PFSK-1 (cell line): ENCODE data around the gene UBTD2.

ENCODE experiments used
- FOXP2 ChIP-seq: optimal IDR thresholded peaks from 2 replicates; pipeline ENCODE3; 2011; ENCODE audit warnings: borderline replicate concordance, control low read depth, inconsistent platforms; ENCODE audit not compliant: insufficient read depth; ENCODE audit errors: extremely low read length, extremely low read depth
- POLR2AphosphoS5 ChIP-seq: IDR thresholded peaks from 2 replicates; pipeline ENCODE4 v1.6.1; 2012; ENCODE audit warnings: low read depth, mild to moderate bottlenecking, control low read depth, low read length, moderate library complexity
- SIN3A ChIP-seq: IDR thresholded peaks from 2 replicates; pipeline ENCODE4 v1.6.1; 2012; ENCODE audit warnings: mild to moderate bottlenecking, low read length, moderate library complexity, borderline replicate concordance; ENCODE audit not compliant: insufficient read depth
- TAF1 ChIP-seq: IDR thresholded peaks from 2 replicates; pipeline ENCODE4 v1.6.1; 2012; ENCODE audit warnings: low read length, control low read depth, borderline replicate concordance; ENCODE audit not compliant: insufficient read depth
- TF ChIP-seq, protein P1 (sequence below), 2 experiments: IDR thresholded peaks; 2 replicates each; pipeline versions ENCODE4 v1.6.1 to v1.8.0; 2011 to 2012; ENCODE audit warnings: low read depth in 2 of 2, low read length in 2 of 2, control low read depth in 1 of 2, inconsistent platforms in 1 of 2, mild to moderate bottlenecking in 1 of 2, moderate library complexity in 1 of 2; ENCODE audit not compliant: insufficient read depth in 1 of 2

Gene UBTD2

DNA sequence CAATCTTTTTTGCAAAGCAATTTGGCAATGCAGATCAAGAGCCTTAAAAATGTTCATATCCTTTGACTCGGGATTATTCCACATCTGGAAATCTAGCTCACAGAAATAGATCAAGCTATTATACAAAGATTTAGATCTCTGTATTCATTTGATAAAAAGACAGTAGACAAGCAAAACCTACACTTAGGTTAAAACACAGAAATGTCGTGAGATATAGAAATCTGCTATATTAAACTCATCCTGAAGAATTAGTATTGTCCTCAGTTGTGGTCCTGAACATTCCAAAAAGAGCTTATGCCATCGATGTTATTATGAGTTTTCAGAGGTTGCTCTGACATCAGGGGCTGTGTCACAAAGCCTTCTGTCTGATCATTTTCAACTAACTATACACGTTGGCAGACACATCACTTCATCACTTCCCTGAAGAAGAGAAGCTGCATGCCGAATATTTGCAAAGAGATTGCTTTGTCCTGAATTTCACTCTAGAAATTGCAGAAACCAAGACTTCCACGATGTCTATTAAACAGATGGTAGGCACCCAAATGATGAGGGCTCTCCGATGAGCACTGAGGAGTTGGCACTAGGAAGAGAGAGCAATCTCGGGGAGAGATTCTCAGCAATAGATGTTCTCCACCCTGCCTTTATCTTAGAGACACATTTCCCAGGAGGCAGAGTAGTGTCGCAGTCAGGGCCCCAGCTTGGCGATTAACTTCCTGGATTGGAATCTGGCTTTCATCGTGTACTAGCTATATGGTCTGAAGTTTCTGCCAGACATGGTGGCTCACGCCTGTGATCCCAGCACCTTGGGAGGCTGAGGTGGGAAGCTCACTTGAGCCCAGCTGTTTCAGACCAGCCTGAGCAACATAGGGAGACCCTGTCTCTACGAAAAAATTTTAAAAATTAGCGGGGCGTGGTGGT lies 1.9 kb upstream of the UBTD2 start:
- no peak for TF ChIP-seq POLR2AphosphoS5
- no peak for TF ChIP-seq FOXP2
- TF ChIP-seq TAF1, result no peak
- no peak for TF ChIP-seq SIN3A
- TF ChIP-seq, protein P1, sequence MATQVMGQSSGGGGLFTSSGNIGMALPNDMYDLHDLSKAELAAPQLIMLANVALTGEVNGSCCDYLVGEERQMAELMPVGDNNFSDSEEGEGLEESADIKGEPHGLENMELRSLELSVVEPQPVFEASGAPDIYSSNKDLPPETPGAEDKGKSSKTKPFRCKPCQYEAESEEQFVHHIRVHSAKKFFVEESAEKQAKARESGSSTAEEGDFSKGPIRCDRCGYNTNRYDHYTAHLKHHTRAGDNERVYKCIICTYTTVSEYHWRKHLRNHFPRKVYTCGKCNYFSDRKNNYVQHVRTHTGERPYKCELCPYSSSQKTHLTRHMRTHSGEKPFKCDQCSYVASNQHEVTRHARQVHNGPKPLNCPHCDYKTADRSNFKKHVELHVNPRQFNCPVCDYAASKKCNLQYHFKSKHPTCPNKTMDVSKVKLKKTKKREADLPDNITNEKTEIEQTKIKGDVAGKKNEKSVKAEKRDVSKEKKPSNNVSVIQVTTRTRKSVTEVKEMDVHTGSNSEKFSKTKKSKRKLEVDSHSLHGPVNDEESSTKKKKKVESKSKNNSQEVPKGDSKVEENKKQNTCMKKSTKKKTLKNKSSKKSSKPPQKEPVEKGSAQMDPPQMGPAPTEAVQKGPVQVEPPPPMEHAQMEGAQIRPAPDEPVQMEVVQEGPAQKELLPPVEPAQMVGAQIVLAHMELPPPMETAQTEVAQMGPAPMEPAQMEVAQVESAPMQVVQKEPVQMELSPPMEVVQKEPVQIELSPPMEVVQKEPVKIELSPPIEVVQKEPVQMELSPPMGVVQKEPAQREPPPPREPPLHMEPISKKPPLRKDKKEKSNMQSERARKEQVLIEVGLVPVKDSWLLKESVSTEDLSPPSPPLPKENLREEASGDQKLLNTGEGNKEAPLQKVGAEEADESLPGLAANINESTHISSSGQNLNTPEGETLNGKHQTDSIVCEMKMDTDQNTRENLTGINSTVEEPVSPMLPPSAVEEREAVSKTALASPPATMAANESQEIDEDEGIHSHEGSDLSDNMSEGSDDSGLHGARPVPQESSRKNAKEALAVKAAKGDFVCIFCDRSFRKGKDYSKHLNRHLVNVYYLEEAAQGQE (IDR thresholded peaks at IDR 0.05; ENCODE audit: insufficient read depth in 1 of 2, low read depth in 2 of 2, low read length in 2 of 2), result no peak

DNA sequence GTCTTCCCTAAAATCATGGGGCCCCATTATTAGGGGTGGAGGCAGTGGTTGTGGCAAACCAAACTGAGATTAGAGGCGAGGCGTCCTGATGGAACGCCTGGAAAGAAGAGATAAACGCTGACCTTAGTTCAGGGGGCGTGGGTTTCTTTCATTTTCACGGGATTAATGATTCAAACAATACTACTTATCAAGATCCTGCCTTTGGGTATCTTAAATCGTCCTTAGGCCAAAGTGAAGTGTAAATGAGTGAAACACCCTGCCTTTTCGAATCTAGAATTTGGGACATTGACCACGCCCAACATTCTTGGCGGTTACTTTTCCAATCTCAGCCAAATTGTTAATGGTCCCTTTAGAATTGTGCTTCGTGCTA lies 1.0 kb upstream of the UBTD2 start:
- TF ChIP-seq SIN3A (no peak), POLR2AphosphoS5 (no peak), TAF1 (no peak), FOXP2 (no peak)
- TF ChIP-seq, protein P1 (IDR thresholded peaks at IDR 0.05; ENCODE audit: insufficient read depth in 1 of 2, low read depth in 2 of 2, low read length in 2 of 2), result no peak

GRCh38 chr5:172283862-172284610 lies 472 bp upstream of the UBTD2 start:
- TF ChIP-seq SIN3A (no peak), TAF1 (peak; percentile 34; the same call in 1 of the 2 replicates)

DNA sequence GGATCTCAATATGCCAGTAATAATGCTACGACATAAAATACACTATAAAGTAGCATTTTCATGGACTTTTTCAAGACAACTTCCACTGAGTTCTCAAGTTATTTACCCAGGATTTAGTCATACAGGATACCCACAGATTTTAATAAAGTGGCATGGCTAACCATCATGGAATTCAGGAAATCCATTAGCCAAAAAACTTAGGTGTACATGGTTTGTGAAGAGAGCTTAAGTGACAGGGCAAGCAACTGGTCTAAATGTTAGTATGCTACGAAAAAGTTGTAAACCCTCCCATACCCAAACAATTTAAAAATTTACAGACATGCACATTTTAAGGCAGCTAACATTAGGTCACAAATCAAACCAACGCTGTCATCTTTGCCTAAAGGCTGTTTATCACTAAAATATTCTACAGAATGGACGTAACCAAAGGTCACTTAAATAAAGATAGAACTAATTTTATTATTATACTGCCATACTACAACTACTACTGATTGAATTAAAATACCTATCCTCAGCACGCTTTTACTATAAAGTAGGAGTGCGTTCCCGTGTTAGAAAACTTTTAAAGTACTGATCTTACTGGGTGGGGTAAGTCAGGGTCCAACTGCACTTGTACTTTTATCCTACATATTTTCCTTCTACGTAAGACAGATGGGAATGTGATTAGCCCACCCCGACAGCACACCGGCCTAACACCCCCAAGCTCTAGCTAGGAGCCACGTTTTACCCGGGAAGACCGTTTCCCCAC lies 1.1 kb downstream of the UBTD2 start:
- TF ChIP-seq POLR2AphosphoS5, result no peak
- no peak for TF ChIP-seq SIN3A
- TF ChIP-seq, protein P1 (IDR thresholded peaks at IDR 0.05; ENCODE audit: insufficient read depth in 1 of 2, low read depth in 2 of 2, low read length in 2 of 2), result no peak
- no peak for TF ChIP-seq FOXP2
- no peak for TF ChIP-seq TAF1

DNA sequence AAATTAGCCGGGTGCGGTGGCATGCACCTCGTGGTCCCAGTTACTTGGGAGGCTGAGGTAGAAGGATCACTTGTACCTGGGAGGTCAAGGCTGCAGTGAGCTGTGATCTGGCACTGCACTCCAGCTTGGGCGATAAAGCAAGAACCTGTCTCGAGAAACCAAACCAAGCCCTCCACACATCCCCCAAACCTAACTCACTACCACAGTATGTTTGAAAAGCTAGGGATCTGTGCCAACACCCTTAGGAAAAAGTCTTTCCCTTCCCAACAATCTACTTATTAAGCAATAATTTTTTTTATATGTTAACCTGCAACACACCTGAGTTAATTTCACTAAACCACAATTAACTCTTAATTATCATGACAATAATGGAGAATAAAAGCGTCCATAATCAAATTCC lies 2.2 kb downstream of the UBTD2 start:
- TF ChIP-seq, protein P1 (IDR thresholded peaks at IDR 0.05; ENCODE audit: insufficient read depth in 1 of 2, low read depth in 2 of 2, low read length in 2 of 2), result no peak
- TF ChIP-seq TAF1, result no peak
- TF ChIP-seq SIN3A, result no peak
- no peak for TF ChIP-seq POLR2AphosphoS5
- no peak for TF ChIP-seq FOXP2
